HEK293 (cell line): ENCODE data around the gene ARNT2.

ENCODE experiments used
- KLF1 ChIP-seq: fragments of 450-650 bp; formaldehyde crosslinking; IDR thresholded peaks from 2 replicates; pipeline ENCODE4 v1.5.1; 2016; ENCODE audit warnings: missing biosample characterization, missing genetic modification characterization
- RBAK ChIP-seq: fragments of 450-650 bp; formaldehyde crosslinking; IDR thresholded peaks from 2 replicates; pipeline ENCODE4 v1.5.1; 2016; ENCODE audit warnings: missing biosample characterization, missing genetic modification characterization
- ZNF121 ChIP-seq: fragments of 450-650 bp; formaldehyde crosslinking; IDR thresholded peaks from 2 replicates; pipeline ENCODE4 v1.5.1; 2016; ENCODE audit warnings: missing biosample characterization, missing genetic modification characterization
- TF ChIP-seq, protein P1 (sequence below): fragments of 450-650 bp; formaldehyde crosslinking; IDR thresholded peaks from 2 replicates; pipeline ENCODE4 v1.5.1; 2016; ENCODE audit warnings: missing biosample characterization, missing genetic modification characterization
- TF ChIP-seq, protein P2 (sequence below): fragments of 450-650 bp; formaldehyde crosslinking; IDR thresholded peaks from 2 replicates; pipeline ENCODE4 v1.5.1; 2017; ENCODE audit warnings: missing biosample characterization, missing genetic modification characterization

GRCh38 chr15:80626643-80627120 is 222.5 kb downstream of the ARNT2 start:
- TF ChIP-seq, protein P1, sequence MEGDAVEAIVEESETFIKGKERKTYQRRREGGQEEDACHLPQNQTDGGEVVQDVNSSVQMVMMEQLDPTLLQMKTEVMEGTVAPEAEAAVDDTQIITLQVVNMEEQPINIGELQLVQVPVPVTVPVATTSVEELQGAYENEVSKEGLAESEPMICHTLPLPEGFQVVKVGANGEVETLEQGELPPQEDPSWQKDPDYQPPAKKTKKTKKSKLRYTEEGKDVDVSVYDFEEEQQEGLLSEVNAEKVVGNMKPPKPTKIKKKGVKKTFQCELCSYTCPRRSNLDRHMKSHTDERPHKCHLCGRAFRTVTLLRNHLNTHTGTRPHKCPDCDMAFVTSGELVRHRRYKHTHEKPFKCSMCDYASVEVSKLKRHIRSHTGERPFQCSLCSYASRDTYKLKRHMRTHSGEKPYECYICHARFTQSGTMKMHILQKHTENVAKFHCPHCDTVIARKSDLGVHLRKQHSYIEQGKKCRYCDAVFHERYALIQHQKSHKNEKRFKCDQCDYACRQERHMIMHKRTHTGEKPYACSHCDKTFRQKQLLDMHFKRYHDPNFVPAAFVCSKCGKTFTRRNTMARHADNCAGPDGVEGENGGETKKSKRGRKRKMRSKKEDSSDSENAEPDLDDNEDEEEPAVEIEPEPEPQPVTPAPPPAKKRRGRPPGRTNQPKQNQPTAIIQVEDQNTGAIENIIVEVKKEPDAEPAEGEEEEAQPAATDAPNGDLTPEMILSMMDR: no peak
- TF ChIP-seq, protein P2, sequence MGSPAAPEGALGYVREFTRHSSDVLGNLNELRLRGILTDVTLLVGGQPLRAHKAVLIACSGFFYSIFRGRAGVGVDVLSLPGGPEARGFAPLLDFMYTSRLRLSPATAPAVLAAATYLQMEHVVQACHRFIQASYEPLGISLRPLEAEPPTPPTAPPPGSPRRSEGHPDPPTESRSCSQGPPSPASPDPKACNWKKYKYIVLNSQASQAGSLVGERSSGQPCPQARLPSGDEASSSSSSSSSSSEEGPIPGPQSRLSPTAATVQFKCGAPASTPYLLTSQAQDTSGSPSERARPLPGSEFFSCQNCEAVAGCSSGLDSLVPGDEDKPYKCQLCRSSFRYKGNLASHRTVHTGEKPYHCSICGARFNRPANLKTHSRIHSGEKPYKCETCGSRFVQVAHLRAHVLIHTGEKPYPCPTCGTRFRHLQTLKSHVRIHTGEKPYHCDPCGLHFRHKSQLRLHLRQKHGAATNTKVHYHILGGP (tag by site-specific recombination): no peak
- no peak for TF ChIP-seq RBAK (tag by site-specific recombination)
- TF ChIP-seq ZNF121: no peak
- TF ChIP-seq KLF1: no peak
